K562 (cell line): ENCODE results near the gene RGS9BP.

Source experiments
- RB1 ChIP-seq: fragments of 450-650 bp; IDR thresholded peaks from 2 replicates; pipeline ENCODE4 v1.6.1; 2017; ENCODE audit warnings: low read depth, mild to moderate bottlenecking
- ZFP30 ChIP-seq: fragments of 250-450 bp; sonication (Bioruptor Pico); IDR thresholded peaks from 2 replicates; pipeline ENCODE4 v1.8.0; 2022; ENCODE audit warnings: moderate library complexity, mild to moderate bottlenecking, inconsistent platforms, borderline replicate concordance
- TF ChIP-seq, protein P1 (sequence below): sonication (generic); formaldehyde crosslinking; IDR thresholded peaks from 2 replicates; pipeline ENCODE4 v1.8.0; 2022; ENCODE audit warnings: missing genetic modification reagents, mild to moderate bottlenecking, borderline replicate concordance
- TF ChIP-seq, protein P2 (sequence below), 3 experiments: IDR thresholded peaks in 2 of 3; conservative IDR thresholded peaks in 1 of 3; 2 replicates each; pipeline ENCODE4 v1.5.1; 2011 to 2012; ENCODE audit warnings: low read length in 3 of 3, mild to moderate bottlenecking in 3 of 3, control low read depth in 2 of 3, improper control_type of control experiment in 1 of 3, inconsistent platforms in 1 of 3, low read depth in 1 of 3, mixed read lengths in 1 of 3, moderate library complexity in 1 of 3; ENCODE audit not compliant: insufficient read depth in 2 of 3

DNA sequence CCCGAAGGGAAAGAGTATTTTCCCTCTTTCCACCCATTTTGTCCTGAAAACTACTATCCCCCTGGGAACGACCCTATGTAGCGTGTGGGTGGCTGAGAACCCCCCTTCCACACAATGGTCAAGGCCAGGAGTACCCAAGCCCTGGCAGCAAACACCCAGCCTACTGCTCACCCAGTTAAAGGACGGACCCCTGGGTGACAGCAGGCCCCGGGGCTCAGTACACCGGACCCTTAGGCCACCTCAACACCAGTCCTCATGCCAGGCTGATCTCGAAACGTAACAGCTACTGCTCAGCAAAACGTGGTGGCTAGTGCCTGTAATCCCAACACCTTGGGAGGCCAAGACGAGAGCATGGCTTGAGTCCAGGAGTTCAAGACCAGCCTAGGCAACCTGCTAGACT lies 2.1 kb upstream of the RGS9BP start:
- TF ChIP-seq, protein P1, sequence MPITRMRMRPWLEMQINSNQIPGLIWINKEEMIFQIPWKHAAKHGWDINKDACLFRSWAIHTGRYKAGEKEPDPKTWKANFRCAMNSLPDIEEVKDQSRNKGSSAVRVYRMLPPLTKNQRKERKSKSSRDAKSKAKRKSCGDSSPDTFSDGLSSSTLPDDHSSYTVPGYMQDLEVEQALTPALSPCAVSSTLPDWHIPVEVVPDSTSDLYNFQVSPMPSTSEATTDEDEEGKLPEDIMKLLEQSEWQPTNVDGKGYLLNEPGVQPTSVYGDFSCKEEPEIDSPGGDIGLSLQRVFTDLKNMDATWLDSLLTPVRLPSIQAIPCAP, result no peak
- TF ChIP-seq RB1, result no peak
- TF ChIP-seq ZFP30 (CRISPR knock-in tag), result no peak
- TF ChIP-seq, protein P2, sequence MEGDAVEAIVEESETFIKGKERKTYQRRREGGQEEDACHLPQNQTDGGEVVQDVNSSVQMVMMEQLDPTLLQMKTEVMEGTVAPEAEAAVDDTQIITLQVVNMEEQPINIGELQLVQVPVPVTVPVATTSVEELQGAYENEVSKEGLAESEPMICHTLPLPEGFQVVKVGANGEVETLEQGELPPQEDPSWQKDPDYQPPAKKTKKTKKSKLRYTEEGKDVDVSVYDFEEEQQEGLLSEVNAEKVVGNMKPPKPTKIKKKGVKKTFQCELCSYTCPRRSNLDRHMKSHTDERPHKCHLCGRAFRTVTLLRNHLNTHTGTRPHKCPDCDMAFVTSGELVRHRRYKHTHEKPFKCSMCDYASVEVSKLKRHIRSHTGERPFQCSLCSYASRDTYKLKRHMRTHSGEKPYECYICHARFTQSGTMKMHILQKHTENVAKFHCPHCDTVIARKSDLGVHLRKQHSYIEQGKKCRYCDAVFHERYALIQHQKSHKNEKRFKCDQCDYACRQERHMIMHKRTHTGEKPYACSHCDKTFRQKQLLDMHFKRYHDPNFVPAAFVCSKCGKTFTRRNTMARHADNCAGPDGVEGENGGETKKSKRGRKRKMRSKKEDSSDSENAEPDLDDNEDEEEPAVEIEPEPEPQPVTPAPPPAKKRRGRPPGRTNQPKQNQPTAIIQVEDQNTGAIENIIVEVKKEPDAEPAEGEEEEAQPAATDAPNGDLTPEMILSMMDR (IDR thresholded peaks at IDR 0.05 in 2 of 3, conservative IDR thresholded peaks at IDR 0.05 in 1 of 3; ENCODE audit: insufficient read depth in 2 of 3, low read depth in 1 of 3, low read length in 3 of 3), result no peak
